ENCODE results near the gene NCBP2. TPM values are rescaled to one million over a fixed set of nuclear protein-coding genes. Genes with fewer than 3 reads are reported as not detected.
"Not testable (repeated sequence)": the region's sequence is repeated elsewhere in the genome, so short reads cannot be mapped to it uniquely, and the experiment has no call there.

NCBP2 gene
- total RNA-seq, 2 donors from 2014 or later = 21.6 to 22.8 TPM

DNA sequence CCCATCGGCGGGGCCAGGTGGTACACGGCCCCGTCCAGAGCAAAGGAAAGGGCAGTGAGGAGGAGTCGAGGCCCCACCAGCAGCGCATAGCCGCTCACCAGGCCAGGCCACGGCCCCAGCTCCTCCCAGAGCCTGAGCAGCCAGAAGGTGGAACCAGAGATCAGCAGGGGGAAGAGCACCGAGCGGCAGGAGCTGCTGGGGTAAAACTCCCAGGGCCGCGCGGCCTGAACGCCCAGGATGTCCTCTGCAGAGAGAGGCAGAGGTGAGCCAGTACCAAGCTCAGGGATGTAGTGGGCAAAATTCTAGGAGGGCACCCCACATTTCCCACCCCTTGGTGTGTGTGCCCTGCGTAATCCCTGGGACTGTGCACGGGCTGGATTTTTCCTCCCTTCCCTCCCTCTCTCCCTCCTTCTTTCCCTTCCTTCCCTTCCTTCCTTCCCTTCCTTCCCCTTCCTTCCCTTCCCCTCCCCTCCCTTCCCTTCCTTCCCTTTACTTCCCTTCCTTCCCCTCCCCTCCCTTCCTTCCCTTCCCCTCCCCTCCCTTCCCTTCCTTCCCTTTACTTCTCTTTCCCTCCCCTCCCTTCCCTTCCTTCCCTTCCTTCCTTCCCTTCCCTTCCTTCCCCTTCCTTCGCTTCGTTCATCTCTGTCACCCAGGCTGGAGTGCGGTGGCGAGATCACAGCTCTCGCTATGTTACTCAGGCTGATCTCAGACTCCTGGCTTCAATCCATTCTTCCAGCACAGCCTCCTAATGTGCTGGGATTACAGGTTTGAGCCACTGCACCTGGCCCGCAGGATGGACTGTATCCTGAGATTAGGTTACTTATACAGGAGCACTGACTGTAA, 6.3 kb upstream of the NCBP2 start:
- no peaks in the 10 kb centered on the region for H3K36me3 ChIP-seq
- no peak overlapping the region for H3K4me3 ChIP-seq
- no peak for DNase-seq (ENCODE audit: low spot score)
- peaks cover 0 to 7% of the 10 kb centered on the region in 2 donors for H3K4me1 ChIP-seq
- no peaks in the 10 kb centered on the region for H3K27me3 ChIP-seq
- no peak overlapping the region for H3K27ac ChIP-seq
- TF ChIP-seq, protein P1, sequence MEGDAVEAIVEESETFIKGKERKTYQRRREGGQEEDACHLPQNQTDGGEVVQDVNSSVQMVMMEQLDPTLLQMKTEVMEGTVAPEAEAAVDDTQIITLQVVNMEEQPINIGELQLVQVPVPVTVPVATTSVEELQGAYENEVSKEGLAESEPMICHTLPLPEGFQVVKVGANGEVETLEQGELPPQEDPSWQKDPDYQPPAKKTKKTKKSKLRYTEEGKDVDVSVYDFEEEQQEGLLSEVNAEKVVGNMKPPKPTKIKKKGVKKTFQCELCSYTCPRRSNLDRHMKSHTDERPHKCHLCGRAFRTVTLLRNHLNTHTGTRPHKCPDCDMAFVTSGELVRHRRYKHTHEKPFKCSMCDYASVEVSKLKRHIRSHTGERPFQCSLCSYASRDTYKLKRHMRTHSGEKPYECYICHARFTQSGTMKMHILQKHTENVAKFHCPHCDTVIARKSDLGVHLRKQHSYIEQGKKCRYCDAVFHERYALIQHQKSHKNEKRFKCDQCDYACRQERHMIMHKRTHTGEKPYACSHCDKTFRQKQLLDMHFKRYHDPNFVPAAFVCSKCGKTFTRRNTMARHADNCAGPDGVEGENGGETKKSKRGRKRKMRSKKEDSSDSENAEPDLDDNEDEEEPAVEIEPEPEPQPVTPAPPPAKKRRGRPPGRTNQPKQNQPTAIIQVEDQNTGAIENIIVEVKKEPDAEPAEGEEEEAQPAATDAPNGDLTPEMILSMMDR (IDR thresholded peaks at IDR 0.05) = no peak
- no peaks in the 10 kb centered on the region for H3K9me3 ChIP-seq

DNA sequence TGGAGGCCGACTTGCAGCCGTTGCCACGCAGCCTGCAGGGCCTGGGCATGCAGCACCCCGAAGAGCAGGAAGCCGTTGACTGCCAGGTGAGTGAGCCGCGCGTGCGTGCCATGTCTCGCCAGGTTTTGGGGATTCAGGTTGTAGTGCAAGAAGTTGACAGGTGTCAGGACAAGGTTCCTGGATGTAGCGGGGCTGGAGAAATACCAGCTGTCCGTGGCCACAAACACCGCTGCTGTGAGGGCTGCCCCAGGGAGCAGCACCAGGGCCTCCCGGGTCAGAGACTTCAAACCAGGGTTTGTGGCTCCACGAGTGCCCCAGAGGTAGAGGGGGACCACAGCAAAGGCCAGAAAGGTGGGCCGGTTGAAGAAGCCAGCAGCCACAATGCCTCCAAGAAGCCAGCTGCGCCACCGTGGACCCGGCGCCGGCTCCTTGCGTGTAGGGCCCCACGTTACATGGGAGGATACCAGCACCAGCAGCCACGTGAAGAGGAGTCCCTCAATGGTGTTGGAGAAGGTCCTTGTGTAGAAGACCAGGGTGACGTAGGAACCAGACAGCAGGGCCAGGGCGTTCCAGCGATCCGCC, 5.6 kb upstream of the NCBP2 start:
- peaks cover 0 to 15% of the 10 kb centered on the region in 2 donors for H3K4me1 ChIP-seq
- no peaks in the 10 kb centered on the region for H3K27me3 ChIP-seq
- no peaks in the 10 kb centered on the region for H3K9me3 ChIP-seq
- no peak overlapping the region for H3K4me3 ChIP-seq
- H3K27ac ChIP-seq = no peak overlapping the region
- no peak for DNase-seq (ENCODE audit: low spot score)
- H3K36me3 ChIP-seq = no peaks in the 10 kb centered on the region
- TF ChIP-seq, protein P1 (IDR thresholded peaks at IDR 0.05) = no peak

DNA sequence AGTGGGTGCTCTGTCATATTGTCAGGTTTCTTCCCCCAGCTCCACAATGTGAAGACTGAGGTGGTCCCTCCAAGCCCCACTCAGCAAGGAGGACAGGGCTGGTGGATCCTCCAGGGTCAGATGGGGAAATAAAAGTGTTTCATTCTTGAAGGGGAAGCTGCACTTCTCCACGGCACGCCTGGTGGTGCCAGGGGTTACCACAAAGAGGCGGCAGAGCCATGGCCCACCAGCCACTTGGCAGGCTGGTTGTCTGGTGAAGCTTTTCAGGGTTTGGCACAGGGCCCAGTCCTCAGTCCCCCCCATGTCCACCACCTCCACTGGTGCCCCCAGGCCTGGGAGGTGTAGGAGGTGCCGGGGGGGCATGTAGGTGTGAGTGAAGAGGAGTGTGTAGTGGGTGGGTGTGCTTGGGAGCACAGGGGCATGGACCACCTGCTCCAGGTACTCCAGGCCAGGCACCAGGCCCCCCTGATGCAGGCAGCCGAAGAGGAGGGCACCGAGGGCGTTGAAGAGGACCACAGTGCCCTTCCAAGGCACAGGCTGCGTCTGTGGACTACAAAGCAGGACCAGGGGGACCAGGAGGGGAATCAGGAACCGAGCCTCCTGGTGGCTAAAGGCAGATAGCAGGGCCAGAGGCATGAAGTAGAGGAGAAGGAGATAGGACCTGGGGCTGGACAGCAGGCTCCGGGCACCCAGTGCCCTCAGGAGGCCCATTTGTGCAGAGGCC, 5.0 kb upstream of the NCBP2 start:
- Histone ChIP-seq H3K9me3 (no peaks in the 10 kb centered on the region), H3K27me3 (no peaks in the 10 kb centered on the region), H3K27ac (no peak overlapping the region), H3K36me3 (no peaks in the 10 kb centered on the region), H3K4me3 (no peak overlapping the region), H3K4me1 (peaks cover 0 to 15% of the 10 kb centered on the region in 2 donors)
- TF ChIP-seq, protein P1 (IDR thresholded peaks at IDR 0.05) = no peak
- DNase-seq (ENCODE audit: low spot score) = no peak

DNA sequence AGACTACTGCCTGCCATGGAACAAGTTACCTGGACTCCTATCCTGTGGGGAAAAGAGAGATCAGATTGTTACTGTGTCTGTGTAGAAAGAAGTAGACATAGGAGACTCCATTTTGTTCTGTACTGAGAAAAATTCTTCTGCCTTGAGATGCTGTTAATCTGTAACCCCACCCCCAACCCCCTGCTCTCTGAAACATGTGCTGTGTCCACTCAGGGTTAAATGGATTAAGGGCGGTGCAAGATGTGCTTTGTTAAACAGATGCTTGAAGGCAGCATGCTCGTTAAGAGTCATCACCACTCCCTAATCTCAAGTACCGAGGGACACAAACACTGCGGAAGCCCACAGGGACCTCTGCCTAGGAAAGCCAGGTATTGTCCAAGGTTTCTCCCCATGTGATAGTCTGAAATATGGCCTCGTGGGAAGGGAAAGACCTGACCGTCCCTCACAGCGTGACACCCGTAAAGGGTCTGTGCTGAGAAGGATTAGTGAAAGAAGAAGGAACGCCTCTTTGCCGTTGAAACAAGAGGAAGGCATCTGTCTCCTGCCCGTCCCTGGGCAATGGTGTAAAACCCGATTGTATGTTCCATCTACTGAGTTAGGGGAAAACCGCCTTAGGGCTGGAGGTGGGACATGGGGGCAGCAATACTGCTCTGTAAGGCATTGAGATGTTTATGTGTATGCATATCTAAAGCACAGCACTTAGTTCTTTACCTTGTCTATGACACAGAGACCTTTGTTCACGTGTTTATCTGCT, 1.9 kb upstream of the NCBP2 start:
- not testable (repeated sequence) for DNase-seq (ENCODE audit: low spot score); H3K4me3 ChIP-seq
- H3K4me1 ChIP-seq = peaks cover 0 to 30% of the 10 kb centered on the region in 2 donors

DNA sequence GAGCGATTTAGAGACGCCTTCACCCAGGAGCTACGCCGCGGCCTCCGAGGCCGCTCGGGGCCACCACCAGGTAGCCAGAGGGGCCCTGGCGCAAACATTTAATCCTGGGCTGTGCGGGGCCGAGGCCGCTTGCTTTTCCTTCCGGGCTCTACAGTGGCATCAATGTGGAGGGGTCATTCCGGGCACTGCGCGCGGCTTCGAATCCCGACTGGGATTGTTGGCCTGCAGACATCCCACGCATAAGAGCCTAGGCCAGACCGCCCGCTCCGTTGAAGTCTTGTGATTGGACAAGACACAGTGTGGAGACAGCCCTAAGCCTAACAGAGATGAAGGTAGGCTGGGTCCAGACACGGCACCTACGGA, 568 bp upstream of the NCBP2 start:
- Histone ChIP-seq H3K9me3 (no peaks in the 10 kb centered on the region), H3K27me3 (no peaks in the 10 kb centered on the region), H3K27ac (peak overlapping the region; percentile 88 to 94), H3K4me3 (peak overlapping the region; percentile 96 to 100), H3K4me1 (peaks cover 0 to 30% of the 10 kb centered on the region in 2 donors), H3K36me3 (peaks cover 15% of the 10 kb centered on the region)
- DNase-seq (ENCODE audit: low spot score) = no peak
- TF ChIP-seq, protein P1 (IDR thresholded peaks at IDR 0.05) = no peak

More for the DNA sequence above, 1.9 kb upstream of the NCBP2 start:
- not testable (repeated sequence) for H3K27me3 ChIP-seq, H3K27ac ChIP-seq, H3K36me3 ChIP-seq, H3K9me3 ChIP-seq
